GM12874 (cell line): ENCODE results near the gene MYMX.

Source experiments
- CTCF ChIP-seq: IDR thresholded peaks from 2 replicates; pipeline ENCODE4 v1.5.1; 2011; ENCODE audit warnings: low read depth, mild to moderate bottlenecking, control low read depth, low read length, moderate library complexity; ENCODE audit not compliant: insufficient read depth

Gene MYMX

GRCh38 chr6:44176762-44177509, 39.8 kb upstream of the MYMX start:
- TF ChIP-seq CTCF: no peak

- no peak for TF ChIP-seq CTCF
Observed at GRCh38 chr6:44177691-44178423, 38.9 kb upstream of the MYMX start.

GRCh38 chr6:44178424-44179071, 38.2 kb upstream of the MYMX start:
- no peak for TF ChIP-seq CTCF

GRCh38 chr6:44179072-44179536, 37.6 kb upstream of the MYMX start:
- TF ChIP-seq CTCF: no peak

- no peak for TF ChIP-seq CTCF
Observed at GRCh38 chr6:44179648-44180047, 37.1 kb upstream of the MYMX start.

- no peak for TF ChIP-seq CTCF
Observed at GRCh38 chr6:44180406-44180805, 36.3 kb upstream of the MYMX start.

- no peak for TF ChIP-seq CTCF
Observed at GRCh38 chr6:44180886-44181285, 35.8 kb upstream of the MYMX start.
